NOMO-1 treated with DMSO at 0.1 percent for 48 hours (cell line): ENCODE measurements around the gene ZBED6.
"Not testable (repeated sequence)": the region's sequence is repeated elsewhere in the genome, so short reads cannot be mapped to it uniquely, and the experiment has no call there.

ENCODE experiments used
- DNase-seq: peaks from one replicate; lab custom pipeline; 2025; ENCODE audit not compliant: unreplicated experiment; lab: John Stamatoyannopoulos, UW

The ZBED6 gene

GRCh38 chr1:203795441-203796235 is at the start of gene ZBED6, which contains the start of gene ZC3H11A:
Gene ZBED6, plus strand, starts transcription at chr1:203795623. Its CDS starts 1,900 bp downstream, at chr1:203797523.
Gene ZC3H11A, plus strand, starts transcription at chr1:203795623. Its CDS starts 21,448 bp downstream, at chr1:203817071.
- DNase-seq = peak; percentile 99

DNA sequence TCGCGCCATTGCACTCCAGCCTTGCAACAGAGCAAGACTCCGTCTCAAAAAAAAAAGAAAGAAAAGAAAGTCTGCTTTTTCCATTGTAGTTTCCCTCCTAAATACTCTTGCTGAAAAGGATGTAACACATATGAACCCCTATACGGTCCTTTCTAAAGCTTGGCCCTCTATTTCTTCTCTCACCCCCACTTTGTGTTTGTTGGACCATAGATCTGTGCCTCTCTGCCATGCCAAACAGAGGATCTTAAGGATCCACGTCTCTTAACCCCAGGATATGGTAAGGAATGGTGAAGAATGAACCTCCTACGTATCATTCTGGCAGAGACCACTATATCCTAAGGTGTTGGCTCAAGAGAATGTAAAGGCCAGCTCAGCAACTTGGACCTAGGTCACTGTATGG is 49.1 kb upstream of the ZBED6 start:
- no peak for DNase-seq

DNA sequence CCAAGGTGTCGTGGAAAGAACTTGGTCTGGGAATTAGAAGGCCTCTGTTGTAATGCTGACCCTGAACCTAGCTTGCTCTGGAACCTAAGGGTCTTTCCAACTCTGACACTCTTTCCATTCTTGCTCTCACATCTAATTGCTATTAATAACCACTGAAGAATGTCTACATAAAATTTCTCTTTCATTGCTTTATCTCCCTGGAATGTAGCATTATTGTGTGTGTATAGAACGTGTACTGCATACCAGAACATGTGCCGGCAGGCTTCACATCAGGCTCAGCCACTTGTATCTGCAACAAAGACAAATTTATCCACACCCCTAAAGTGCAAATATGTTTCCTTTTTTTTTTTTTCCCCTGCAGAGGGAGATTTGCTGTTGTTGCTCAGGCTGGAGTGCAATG is 44.4 kb upstream of the ZBED6 start:
- DNase-seq = no peak

DNA sequence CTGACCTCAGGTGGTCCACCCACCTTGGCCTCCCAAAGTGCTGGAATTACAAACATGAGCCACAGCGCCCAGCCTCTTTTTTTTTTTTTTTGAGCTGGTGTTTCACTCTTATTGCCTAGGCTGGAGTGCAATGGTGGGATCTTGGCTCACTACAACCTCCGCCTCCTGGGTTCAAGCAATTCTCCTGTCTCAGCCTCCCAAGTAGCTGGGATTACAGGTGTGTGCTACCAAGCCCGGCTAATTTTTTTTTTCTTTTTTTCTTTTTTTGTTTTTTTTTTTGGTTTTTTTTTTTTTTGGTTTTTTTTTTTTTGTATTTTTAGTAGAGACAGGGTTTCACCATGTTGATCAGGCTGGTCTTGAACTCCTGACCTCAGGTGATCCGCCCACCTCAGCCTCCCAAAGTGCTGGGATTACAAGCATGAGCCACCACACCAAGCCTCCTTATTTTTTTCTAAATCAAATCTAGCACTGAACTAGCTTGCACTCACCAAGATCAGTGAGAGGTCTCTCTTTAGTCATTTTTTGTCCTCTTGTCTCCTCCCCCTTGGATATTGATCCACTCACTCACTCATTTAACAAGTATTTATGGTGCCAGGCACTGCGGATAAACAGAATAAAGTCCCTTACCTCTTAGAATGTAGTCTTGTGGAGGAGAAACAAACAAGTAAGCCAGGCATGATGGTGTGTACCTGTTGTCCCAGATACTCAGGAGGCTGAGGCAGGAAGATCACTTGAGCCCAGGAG is 43.6 kb upstream of the ZBED6 start:
- not testable (repeated sequence) for DNase-seq

DNA sequence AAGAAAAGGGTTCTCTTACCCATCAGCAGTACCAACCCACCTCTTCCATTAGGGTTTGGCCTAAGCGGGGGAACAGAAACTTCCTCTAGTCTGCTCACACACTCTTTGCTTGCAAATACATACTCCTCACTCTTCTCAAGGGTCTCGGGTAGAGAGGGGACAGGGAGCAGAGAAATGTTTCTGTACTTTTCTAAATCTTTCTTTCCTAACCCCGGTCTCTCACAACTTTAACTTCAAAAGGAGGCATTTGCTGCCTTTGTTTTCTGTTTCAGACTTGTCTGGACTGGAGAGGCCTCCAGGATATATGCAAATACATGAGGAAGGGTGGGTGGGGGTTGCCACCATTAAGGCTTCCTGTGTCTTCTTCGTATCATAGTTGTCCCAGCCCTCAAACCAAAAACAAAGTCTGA is 41.0 kb upstream of the ZBED6 start:
- DNase-seq = no peak

DNA sequence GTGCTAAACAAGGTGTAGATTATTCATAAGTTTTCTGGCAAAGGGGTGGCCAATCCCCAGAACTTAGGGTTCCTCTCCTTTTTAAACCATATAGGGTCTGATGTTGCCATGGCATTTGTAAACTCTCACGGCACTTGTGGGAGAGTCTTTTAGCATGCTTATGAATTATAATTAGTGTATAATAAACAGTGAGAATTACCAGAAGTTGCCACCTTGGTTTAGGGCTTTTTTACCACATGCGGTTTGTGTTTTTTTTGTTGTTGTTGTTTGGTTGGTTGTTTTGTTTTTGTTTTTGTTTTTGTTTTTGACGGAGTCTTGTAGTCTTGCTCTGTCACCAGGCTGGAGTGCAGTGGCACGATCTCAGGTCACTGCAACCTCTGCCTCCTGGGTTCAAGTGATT is 39.4 kb upstream of the ZBED6 start:
- no peak for DNase-seq

DNA sequence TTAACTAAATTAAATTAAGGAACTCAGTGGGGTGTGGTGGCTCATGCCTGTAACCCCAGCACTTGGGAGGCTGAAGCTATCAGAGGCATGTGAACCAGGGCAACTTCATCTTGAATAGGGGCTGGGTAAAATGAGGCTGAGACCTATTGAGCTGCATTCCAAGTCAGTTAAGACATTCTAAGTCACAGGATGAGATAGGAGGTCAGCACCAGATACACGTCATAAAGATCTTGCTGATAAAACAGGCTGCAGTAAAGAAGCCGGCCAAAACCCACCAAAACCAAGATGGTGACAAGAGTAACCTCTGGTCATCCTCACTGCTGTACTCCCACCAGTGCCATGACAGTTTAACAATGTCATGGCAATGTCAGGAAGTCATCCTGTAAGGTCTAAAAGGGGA is 36.7 kb upstream of the ZBED6 start:
- not testable (repeated sequence) for DNase-seq

GRCh38 chr1:203760506-203760905 is 34.9 kb upstream of the ZBED6 start:
- DNase-seq = no peak

DNA sequence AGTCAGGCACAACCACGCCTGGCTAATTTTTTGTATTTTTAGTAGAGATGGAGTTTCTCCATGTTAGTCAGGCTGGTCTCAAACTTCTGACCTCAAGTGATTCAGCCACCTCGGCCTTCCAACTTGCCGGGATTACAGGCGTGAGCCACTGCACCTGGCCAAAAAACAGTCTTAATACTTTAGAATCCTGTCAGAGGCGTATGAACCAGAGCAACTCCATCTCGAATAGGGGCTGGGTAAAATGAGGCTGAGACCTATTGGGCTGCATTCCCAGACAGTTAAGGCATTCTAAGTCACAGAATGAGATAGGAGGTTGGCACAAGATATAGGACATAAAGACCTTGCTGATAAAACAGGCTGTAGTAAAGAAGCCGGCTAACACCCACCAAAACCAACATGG is 33.5 kb upstream of the ZBED6 start:
- not testable (repeated sequence) for DNase-seq

- DNase-seq = no peak
Measured at GRCh38 chr1:203763505-203763904, 31.9 kb upstream of the ZBED6 start.

GRCh38 chr1:203764105-203765028 is 31.1 kb upstream of the ZBED6 start:
- DNase-seq = no peak

DNA sequence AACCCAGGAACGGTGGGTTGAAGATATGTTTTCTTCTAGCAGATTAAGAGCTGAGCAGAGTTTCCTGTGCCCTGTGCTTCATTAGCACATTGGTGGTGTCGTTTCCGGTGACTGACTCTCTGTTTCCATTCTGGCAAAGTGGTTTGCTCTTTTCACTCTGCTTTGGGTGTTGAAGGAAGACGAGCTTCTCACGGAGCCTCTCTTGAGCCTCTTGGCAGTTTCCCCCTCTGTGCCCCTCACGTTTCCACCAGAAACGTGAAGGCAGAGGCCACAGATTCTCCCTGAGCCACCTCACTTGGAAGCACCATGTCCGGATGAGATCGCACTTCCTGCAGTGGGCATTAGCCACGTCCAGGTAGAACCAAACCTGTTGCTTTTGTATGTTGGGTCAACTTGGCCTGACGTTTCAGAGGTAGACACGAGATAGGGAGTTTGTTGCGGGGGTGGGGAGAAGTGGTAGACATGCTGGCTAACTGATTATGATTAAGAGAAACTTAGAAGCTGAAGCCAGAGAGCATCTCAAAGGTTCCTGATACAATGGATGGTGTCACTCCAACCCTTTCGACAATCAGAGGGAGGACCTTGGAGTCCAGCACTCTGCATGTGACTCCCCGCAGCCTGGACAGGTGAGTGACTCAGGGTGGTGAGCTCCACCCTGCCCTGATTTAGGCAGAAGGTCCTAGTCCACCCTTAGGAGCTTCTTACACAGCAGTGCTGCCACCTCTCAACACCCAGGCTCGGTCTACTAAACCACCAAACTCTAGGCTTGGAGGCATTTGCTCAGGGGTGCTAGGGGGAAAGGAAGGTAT is 30.2 kb upstream of the ZBED6 start, which contains the start of gene LAX1:
Gene LAX1 (plus strand): TSS at position 155 of the 809 bp plus-strand sequence. CDS start 383 bp downstream, at position 538.
- no peak for DNase-seq

GRCh38 chr1:203768256-203768655 is 27.2 kb upstream of the ZBED6 start:
- no peak for DNase-seq

DNA sequence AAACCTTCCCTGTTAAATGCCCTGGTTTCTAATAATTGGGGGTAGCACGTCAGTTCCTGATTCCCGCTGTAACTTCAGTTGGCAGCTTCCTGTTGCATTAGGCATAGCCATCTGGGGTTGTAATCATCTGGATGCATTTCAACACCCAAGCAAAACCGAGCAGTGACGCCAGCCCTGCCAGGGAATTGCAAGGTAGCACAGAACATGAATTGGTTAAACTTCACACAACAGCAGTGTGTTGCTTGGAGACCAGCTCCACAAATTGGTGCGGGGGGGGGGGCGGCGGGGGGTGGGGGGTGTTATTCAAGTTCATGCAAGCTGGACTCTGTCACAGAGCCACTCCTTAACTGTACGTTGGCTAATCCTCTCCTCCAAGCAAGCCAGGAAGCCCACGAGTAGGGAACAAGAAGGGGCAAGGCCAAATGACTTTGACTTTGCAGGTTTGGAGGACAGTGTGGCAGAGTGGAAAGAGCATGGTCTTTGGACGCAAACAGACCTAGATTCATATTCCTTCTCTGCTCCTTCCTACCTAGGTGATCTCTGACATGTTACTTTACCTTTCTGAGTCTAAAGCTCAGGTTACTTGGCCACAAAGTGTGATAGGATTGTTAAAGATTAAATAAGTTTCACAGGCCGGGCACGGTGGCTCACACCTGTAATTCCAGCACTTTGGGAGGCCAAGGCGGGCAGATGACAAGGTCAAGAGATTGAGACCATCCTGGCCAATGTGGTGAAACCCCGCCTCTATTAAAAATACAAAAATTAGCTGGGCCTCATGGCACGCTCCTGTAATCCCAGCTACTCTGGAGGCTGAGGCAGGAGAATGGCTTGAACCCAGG is 25.7 kb upstream of the ZBED6 start:
- peak; percentile 97 for DNase-seq

DNA sequence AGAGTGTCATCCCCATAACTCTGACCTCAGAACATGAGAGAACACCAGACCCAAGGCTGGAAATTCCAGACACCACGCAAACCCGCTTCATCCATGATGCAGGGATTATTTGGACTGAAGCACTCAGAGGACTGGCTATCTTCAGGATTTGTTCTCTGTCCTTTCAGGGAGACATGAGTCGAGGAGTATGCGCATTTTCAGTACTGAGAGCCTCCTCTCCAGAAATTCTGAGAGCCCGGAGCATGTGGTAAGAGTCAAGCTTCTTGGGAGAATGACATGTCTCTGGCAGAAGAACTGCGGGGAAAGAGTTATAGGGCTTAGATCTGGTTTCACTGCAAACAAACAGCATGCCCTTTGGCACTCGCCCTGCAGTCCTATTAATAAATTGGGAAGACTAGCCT is 23.5 kb upstream of the ZBED6 start:
- DNase-seq = no peak

DNA sequence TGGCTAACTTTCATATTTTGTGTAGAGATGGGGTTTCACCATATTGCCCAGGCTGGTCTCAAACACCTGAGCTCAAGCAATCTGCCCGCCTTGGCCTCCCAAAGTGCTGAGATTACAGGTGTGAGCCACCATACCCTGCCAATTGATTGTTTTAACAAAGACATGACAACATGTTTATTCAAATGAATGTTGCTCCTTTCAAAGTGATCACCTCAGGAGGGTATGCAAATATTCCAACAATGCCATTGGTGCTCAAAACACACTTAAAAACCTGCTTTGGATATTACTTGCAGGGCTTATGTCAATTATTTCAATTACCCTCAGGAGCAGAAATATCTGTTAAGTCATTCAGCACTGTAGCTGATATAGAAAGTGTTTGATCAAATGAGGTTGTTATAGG is 22.6 kb upstream of the ZBED6 start:
- no peak for DNase-seq

- DNase-seq = no peak
Measured at GRCh38 chr1:203776636-203777035, 18.8 kb upstream of the ZBED6 start.

- DNase-seq = no peak
Measured at GRCh38 chr1:203777596-203777995, 17.8 kb upstream of the ZBED6 start.

GRCh38 chr1:203778146-203778545 is 17.3 kb upstream of the ZBED6 start:
- no peak for DNase-seq
